ENCODE measurements around the gene IFNW1.
"Not testable (repeated sequence)": the region's sequence is repeated elsewhere in the genome, so short reads cannot be mapped to it uniquely, and the experiment has no call there.

Gene IFNW1

GRCh38 chr9:21141427-21141882 is at the start of gene IFNW1:
IFNW1 (minus strand) TSS chr9:21141832; CDS start chr9:21141570, 262 bp downstream.
- H3K36me3 ChIP-seq (ENCODE audit: insufficient read depth, low read length): no peaks in the 10 kb centered on the region
- no peaks in the 10 kb centered on the region for H3K9me3 ChIP-seq (ENCODE audit: low read length)
- H3K4me3 ChIP-seq (ENCODE audit: low read length): no peak within 1 kb of the TSS
- no peaks in the 10 kb centered on the region for H3K4me1 ChIP-seq (ENCODE audit: insufficient read depth, low read length)
- no peaks in the 10 kb centered on the region for H3K27me3 ChIP-seq (ENCODE audit: insufficient read depth, low read length)
- H2AFZ ChIP-seq (ENCODE audit: low read depth, low read length): no peak within 1 kb of the TSS

GRCh38 chr9:21187487-21187886 is 45.9 kb upstream of the IFNW1 start, which contains the start of gene IFNA4:
IFNA4 (minus strand) TSS chr9:21187587; CDS start chr9:21187531, 56 bp downstream.
- not testable (repeated sequence) for H3K9me3 ChIP-seq (ENCODE audit: low read length); H3K27me3 ChIP-seq (ENCODE audit: insufficient read depth, low read length); H3K36me3 ChIP-seq (ENCODE audit: insufficient read depth, low read length)

GRCh38 chr9:21182810-21183736 is 41.4 kb upstream of the IFNW1 start:
- not testable (repeated sequence) for H3K4me1 ChIP-seq (ENCODE audit: insufficient read depth, low read length); H3K9me3 ChIP-seq (ENCODE audit: low read length); H3K27me3 ChIP-seq (ENCODE audit: insufficient read depth, low read length); H3K36me3 ChIP-seq (ENCODE audit: insufficient read depth, low read length); H2AFZ ChIP-seq (ENCODE audit: low read depth, low read length); H3K4me3 ChIP-seq (ENCODE audit: low read length)

More at GRCh38 chr9:21187487-21187886, 45.9 kb upstream of the IFNW1 start, which contains the start of gene IFNA4:
- H3K4me3 ChIP-seq (ENCODE audit: low read length); H2AFZ ChIP-seq (ENCODE audit: low read depth, low read length); H3K4me1 ChIP-seq (ENCODE audit: insufficient read depth, low read length): not testable (repeated sequence)

GRCh38 chr9:21174671-21175070 is 33.0 kb upstream of the IFNW1 start:
- no peaks in the 10 kb centered on the region for H3K4me1 ChIP-seq (ENCODE audit: insufficient read depth, low read length)
- no peak overlapping the region for H2AFZ ChIP-seq (ENCODE audit: low read depth, low read length)
- no peaks in the 10 kb centered on the region for H3K27me3 ChIP-seq (ENCODE audit: insufficient read depth, low read length)
- H3K4me3 ChIP-seq (ENCODE audit: low read length): no peak overlapping the region
- no peaks in the 10 kb centered on the region for H3K9me3 ChIP-seq (ENCODE audit: low read length)
- H3K36me3 ChIP-seq (ENCODE audit: insufficient read depth, low read length): no peaks in the 10 kb centered on the region

GRCh38 chr9:21172156-21172555 is 30.5 kb upstream of the IFNW1 start:
- Histone ChIP-seq H3K36me3 (ENCODE audit: insufficient read depth, low read length) (no peaks in the 10 kb centered on the region), H3K4me1 (ENCODE audit: insufficient read depth, low read length) (no peaks in the 10 kb centered on the region), H2AFZ (ENCODE audit: low read depth, low read length) (no peak overlapping the region), H3K4me3 (ENCODE audit: low read length) (no peak overlapping the region), H3K9me3 (ENCODE audit: low read length) (no peaks in the 10 kb centered on the region), H3K27me3 (ENCODE audit: insufficient read depth, low read length) (no peaks in the 10 kb centered on the region)

GRCh38 chr9:21171351-21171750 is 29.7 kb upstream of the IFNW1 start:
- no peaks in the 10 kb centered on the region for H3K36me3 ChIP-seq (ENCODE audit: insufficient read depth, low read length)
- H3K4me3 ChIP-seq (ENCODE audit: low read length): no peak overlapping the region
- no peak overlapping the region for H2AFZ ChIP-seq (ENCODE audit: low read depth, low read length)
- no peaks in the 10 kb centered on the region for H3K27me3 ChIP-seq (ENCODE audit: insufficient read depth, low read length)
- H3K4me1 ChIP-seq (ENCODE audit: insufficient read depth, low read length): no peaks in the 10 kb centered on the region
- no peaks in the 10 kb centered on the region for H3K9me3 ChIP-seq (ENCODE audit: low read length)

- not testable (repeated sequence) for H2AFZ ChIP-seq (ENCODE audit: low read depth, low read length); H3K4me3 ChIP-seq (ENCODE audit: low read length); H3K27me3 ChIP-seq (ENCODE audit: insufficient read depth, low read length); H3K9me3 ChIP-seq (ENCODE audit: low read length); H3K4me1 ChIP-seq (ENCODE audit: insufficient read depth, low read length); H3K36me3 ChIP-seq (ENCODE audit: insufficient read depth, low read length)
Measured at GRCh38 chr9:21166560-21166959, 24.9 kb upstream of the IFNW1 start, which contains the start of gene IFNA21. IFNA21 (minus strand) TSS chr9:21166660; CDS start chr9:21166612, 48 bp downstream.

GRCh38 chr9:21165516-21165915 is 23.9 kb upstream of the IFNW1 start:
- Histone ChIP-seq H3K27me3 (ENCODE audit: insufficient read depth, low read length) (no peaks in the 10 kb centered on the region), H3K4me3 (ENCODE audit: low read length) (no peak overlapping the region), H3K4me1 (ENCODE audit: insufficient read depth, low read length) (no peaks in the 10 kb centered on the region), H3K36me3 (ENCODE audit: insufficient read depth, low read length) (no peaks in the 10 kb centered on the region), H3K9me3 (ENCODE audit: low read length) (no peaks in the 10 kb centered on the region), H2AFZ (ENCODE audit: low read depth, low read length) (no peak overlapping the region)

GRCh38 chr9:21160178-21160577 is 18.5 kb upstream of the IFNW1 start:
- Histone ChIP-seq H2AFZ (ENCODE audit: low read depth, low read length) (no peak overlapping the region), H3K9me3 (ENCODE audit: low read length) (no peaks in the 10 kb centered on the region), H3K4me3 (ENCODE audit: low read length) (no peak overlapping the region), H3K36me3 (ENCODE audit: insufficient read depth, low read length) (no peaks in the 10 kb centered on the region), H3K4me1 (ENCODE audit: insufficient read depth, low read length) (no peaks in the 10 kb centered on the region), H3K27me3 (ENCODE audit: insufficient read depth, low read length) (no peaks in the 10 kb centered on the region)

GRCh38 chr9:21155501-21155900 is 13.9 kb upstream of the IFNW1 start:
- Histone ChIP-seq H3K4me3 (ENCODE audit: low read length) (no peak overlapping the region), H3K36me3 (ENCODE audit: insufficient read depth, low read length) (no peaks in the 10 kb centered on the region), H3K27me3 (ENCODE audit: insufficient read depth, low read length) (peaks cover 2% of the 10 kb centered on the region), H2AFZ (ENCODE audit: low read depth, low read length) (no peak overlapping the region), H3K4me1 (ENCODE audit: insufficient read depth, low read length) (peaks cover 7% of the 10 kb centered on the region), H3K9me3 (ENCODE audit: low read length) (no peaks in the 10 kb centered on the region)

- no peaks in the 10 kb centered on the region for H3K9me3 ChIP-seq (ENCODE audit: low read length)
Measured at GRCh38 chr9:21154018-21154608, 12.5 kb upstream of the IFNW1 start.

GRCh38 chr9:21153336-21154017 is 11.8 kb upstream of the IFNW1 start:
- Histone ChIP-seq H3K9me3 (ENCODE audit: low read length) (no peaks in the 10 kb centered on the region), H2AFZ (ENCODE audit: low read depth, low read length) (peak overlapping the region; percentile 55), H3K27me3 (ENCODE audit: insufficient read depth, low read length) (peaks cover 2% of the 10 kb centered on the region), H3K4me1 (ENCODE audit: insufficient read depth, low read length) (peaks cover 7% of the 10 kb centered on the region), H3K4me3 (ENCODE audit: low read length) (peak overlapping the region; percentile 16), H3K36me3 (ENCODE audit: insufficient read depth, low read length) (no peaks in the 10 kb centered on the region)

More at GRCh38 chr9:21154018-21154608, 12.5 kb upstream of the IFNW1 start:
- H3K4me1 ChIP-seq (ENCODE audit: insufficient read depth, low read length): peaks cover 7% of the 10 kb centered on the region
- peak overlapping the region; percentile 55 for H2AFZ ChIP-seq (ENCODE audit: low read depth, low read length)
- H3K36me3 ChIP-seq (ENCODE audit: insufficient read depth, low read length): no peaks in the 10 kb centered on the region
- H3K4me3 ChIP-seq (ENCODE audit: low read length): peak overlapping the region; percentile 16
- H3K27me3 ChIP-seq (ENCODE audit: insufficient read depth, low read length): peaks cover 2% of the 10 kb centered on the region

- Histone ChIP-seq H2AFZ (ENCODE audit: low read depth, low read length) (no peak overlapping the region), H3K4me1 (ENCODE audit: insufficient read depth, low read length) (no peaks in the 10 kb centered on the region), H3K9me3 (ENCODE audit: low read length) (no peaks in the 10 kb centered on the region), H3K27me3 (ENCODE audit: insufficient read depth, low read length) (no peaks in the 10 kb centered on the region), H3K36me3 (ENCODE audit: insufficient read depth, low read length) (no peaks in the 10 kb centered on the region), H3K4me3 (ENCODE audit: low read length) (no peak overlapping the region)
Measured at GRCh38 chr9:21144603-21145002, 3.0 kb upstream of the IFNW1 start.

Data from neuron (in vitro differentiated cells).